ENCODE data around the gene RNF113B.

Gene RNF113B

GRCh38 chr13:98144801-98145350, 32.2 kb downstream of the RNF113B start:
- Histone ChIP-seq H3K4me1 (ENCODE audit: insufficient read depth, low read length, severe bottlenecking) (no peaks in the 10 kb centered on the region), H3K9me2 (ENCODE audit: low read depth, low read length) (no peaks in the 10 kb centered on the region), H3K27me3 (ENCODE audit: insufficient read depth, low read length) (peaks cover 6% of the 10 kb centered on the region; the same call in 1 of the 2 replicates), H2AFZ (ENCODE audit: low read length) (no peak overlapping the region), H4K20me1 (ENCODE audit: insufficient read depth, low read length) (no peaks in the 10 kb centered on the region), H3K79me2 (ENCODE audit: insufficient read depth, low read length) (no peaks in the 10 kb centered on the region), H3K9ac (ENCODE audit: low read length) (no peak overlapping the region), H3F3A (ENCODE audit: insufficient read depth, low read length) (no peaks in the 10 kb centered on the region), H3K27ac (ENCODE audit: low read depth, low read length, poor library complexity, severe bottlenecking) (no peak overlapping the region), H3K4me3 (ENCODE audit: low read depth, low read length, poor library complexity, severe bottlenecking) (no peak overlapping the region), H3K36me3 (ENCODE audit: insufficient read depth, low read length) (no peaks in the 10 kb centered on the region), H3K4me2 (ENCODE audit: low read length) (no peak overlapping the region), H3K9me3 (ENCODE audit: low read length) (no peaks in the 10 kb centered on the region)
- no peak for TF ChIP-seq EZH2 (IDR thresholded peaks at IDR 0.05; ENCODE audit: borderline replicate concordance, low read length)
- TF ChIP-seq CTCF (IDR thresholded peaks at IDR 0.05; ENCODE audit: low read length), result no peak

- TF ChIP-seq EZH2 (IDR thresholded peaks at IDR 0.05; ENCODE audit: borderline replicate concordance, low read length), result no peak
- Histone ChIP-seq H3F3A (ENCODE audit: insufficient read depth, low read length) (no peaks in the 10 kb centered on the region), H3K9ac (ENCODE audit: low read length) (no peak overlapping the region), H2AFZ (ENCODE audit: low read length) (no peak overlapping the region), H3K36me3 (ENCODE audit: insufficient read depth, low read length) (no peaks in the 10 kb centered on the region), H3K27ac (ENCODE audit: low read depth, low read length, poor library complexity, severe bottlenecking) (no peak overlapping the region), H4K20me1 (ENCODE audit: insufficient read depth, low read length) (no peaks in the 10 kb centered on the region), H3K27me3 (ENCODE audit: insufficient read depth, low read length) (peaks cover 6% of the 10 kb centered on the region), H3K9me2 (ENCODE audit: low read depth, low read length) (no peaks in the 10 kb centered on the region), H3K4me2 (ENCODE audit: low read length) (no peak overlapping the region), H3K4me1 (ENCODE audit: insufficient read depth, low read length, severe bottlenecking) (no peaks in the 10 kb centered on the region), H3K79me2 (ENCODE audit: insufficient read depth, low read length) (no peaks in the 10 kb centered on the region), H3K4me3 (ENCODE audit: low read depth, low read length, poor library complexity, severe bottlenecking) (no peak overlapping the region), H3K9me3 (ENCODE audit: low read length) (no peaks in the 10 kb centered on the region)
These were observed 32.9 kb downstream of the RNF113B start for GRCh38 chr13:98144027-98144741.

GRCh38 chr13:98143601-98144026, 33.5 kb downstream of the RNF113B start:
- H2AFZ ChIP-seq (ENCODE audit: low read length), result no peak overlapping the region
- no peaks in the 10 kb centered on the region for H3K9me3 ChIP-seq (ENCODE audit: low read length)
- H3F3A ChIP-seq (ENCODE audit: insufficient read depth, low read length), result no peaks in the 10 kb centered on the region
- H3K4me3 ChIP-seq (ENCODE audit: low read depth, low read length, poor library complexity, severe bottlenecking), result no peak overlapping the region
- H3K9ac ChIP-seq (ENCODE audit: low read length), result no peak overlapping the region
- no peaks in the 10 kb centered on the region for H3K4me1 ChIP-seq (ENCODE audit: insufficient read depth, low read length, severe bottlenecking)
- H3K9me2 ChIP-seq (ENCODE audit: low read depth, low read length), result no peaks in the 10 kb centered on the region
- H4K20me1 ChIP-seq (ENCODE audit: insufficient read depth, low read length), result no peaks in the 10 kb centered on the region
- H3K79me2 ChIP-seq (ENCODE audit: insufficient read depth, low read length), result no peaks in the 10 kb centered on the region
- no peaks in the 10 kb centered on the region for H3K36me3 ChIP-seq (ENCODE audit: insufficient read depth, low read length)
- H3K4me2 ChIP-seq (ENCODE audit: low read length), result no peak overlapping the region
- H3K27me3 ChIP-seq (ENCODE audit: insufficient read depth, low read length), result peaks cover 6% of the 10 kb centered on the region
- H3K27ac ChIP-seq (ENCODE audit: low read depth, low read length, poor library complexity, severe bottlenecking), result no peak overlapping the region
- no peak for TF ChIP-seq EZH2 (IDR thresholded peaks at IDR 0.05; ENCODE audit: borderline replicate concordance, low read length)
- TF ChIP-seq CTCF (IDR thresholded peaks at IDR 0.05; ENCODE audit: low read length), result no peak
